Activated T-cell treated with anti-CD3 and anti-CD28 coated beads for 24 hours (primary cell): Measurements from ENCODE around the gene ARHGAP24.
"Not testable (repeated sequence)": the region's sequence is repeated elsewhere in the genome, so short reads cannot be mapped to it uniquely, and the experiment has no call there.

Experiments used
- DNase-seq: peaks from one replicate; pipeline ENCODE4 v3.0.0-alpha.2; 2020; ENCODE audit warnings: low read depth

Gene ARHGAP24

DNA sequence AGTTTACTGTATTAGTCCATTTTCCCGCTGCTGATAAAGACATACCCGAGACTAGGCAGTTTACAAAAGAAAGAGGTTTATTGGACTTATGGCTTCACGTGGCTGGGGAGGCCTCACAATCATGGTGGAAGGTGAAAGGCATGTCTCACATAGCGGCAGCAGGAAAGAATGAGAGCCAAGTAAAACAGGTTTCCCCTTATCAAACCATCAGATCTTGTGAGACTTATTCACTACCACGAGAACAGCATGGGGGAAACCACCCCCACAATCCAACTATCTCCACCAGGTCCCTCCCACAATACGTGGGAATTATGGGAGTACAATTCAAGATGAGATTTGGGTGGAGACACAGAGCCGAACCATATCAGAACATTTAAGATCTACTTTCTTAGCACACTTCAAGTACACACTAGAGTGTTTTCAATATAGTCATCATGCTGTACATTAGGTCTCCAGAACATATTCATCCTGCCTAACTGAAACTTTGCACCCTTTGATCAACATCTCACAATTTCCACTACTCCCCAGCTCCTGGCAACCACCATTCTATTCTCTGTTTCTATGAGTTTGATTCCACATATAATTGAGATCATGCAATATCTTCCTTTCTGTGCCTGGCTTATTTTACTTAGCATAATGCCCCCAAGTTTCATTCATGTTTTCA is 341.0 kb downstream of the ARHGAP24 start:
- DNase-seq, result no peak

DNA sequence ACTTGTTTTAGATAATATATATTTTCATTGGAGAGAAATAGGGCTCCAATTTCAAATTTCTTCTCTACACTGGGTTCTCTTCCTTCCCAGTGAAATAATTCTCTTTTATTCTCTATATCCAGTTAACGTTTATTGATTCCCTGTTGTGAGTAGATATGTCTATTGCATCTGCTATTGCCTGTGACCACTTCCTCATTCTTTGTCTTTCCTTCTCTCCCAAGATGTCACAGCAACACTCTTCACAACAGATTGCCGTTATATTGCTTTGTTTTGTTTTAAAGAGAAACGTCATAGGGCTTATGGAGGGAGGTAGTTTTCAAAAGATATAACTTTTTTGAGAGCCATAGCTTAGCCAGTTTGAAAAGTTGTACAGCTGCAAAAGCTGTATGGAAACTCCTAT is 343.8 kb downstream of the ARHGAP24 start:
- DNase-seq, result no peak

DNA sequence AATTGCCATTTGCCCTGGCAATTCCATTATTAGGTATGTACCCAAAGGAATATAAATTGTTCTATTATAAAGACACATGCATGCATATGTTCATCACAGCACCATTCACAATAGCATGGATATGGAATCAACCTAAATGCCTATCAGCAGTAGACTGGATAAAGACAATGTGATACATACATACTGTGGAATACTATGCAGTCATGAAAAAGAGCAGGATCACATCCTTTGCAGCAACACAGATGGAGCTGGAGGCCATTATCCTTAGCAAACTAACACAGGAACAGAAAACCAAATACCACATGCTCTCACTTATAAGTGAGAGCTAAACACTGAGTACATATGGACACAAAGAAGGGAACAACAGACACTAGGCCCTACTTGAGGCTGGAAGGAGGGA is 345.2 kb downstream of the ARHGAP24 start:
- DNase-seq, result not testable (repeated sequence)

DNA sequence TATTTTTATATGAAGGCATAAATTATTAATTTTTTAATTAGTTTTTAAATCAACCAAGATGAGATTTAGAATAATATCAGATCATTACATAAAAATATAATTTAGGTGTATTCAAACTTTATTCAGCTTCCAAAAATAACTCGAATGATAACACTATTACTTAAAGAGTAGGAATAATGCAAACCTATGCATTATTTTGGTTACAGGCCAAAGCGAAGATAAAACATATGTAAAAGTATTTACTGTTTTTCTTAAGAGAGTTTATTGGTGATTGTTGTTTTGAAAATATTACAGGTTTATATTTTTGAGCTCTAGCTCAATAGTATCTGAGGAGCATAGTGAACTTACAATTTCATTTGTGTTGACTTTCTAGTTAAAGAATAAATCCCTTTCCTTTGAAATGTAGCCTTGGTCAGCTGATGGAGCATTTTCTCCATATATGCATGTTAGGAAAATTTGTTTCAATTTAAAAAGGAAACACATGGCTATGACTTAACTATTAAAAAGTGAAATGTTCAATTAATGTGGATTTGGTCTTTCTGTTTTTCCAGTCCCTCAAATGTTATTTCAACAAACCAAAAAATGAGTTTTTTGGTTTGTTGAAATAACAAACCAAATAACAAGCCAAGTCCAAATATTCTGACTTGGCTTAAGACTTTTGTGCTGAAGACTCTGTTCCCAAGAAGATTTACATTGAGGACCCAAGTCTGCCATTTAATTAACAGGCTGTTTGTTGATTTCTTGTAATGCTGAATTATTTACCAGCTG is 346.9 kb downstream of the ARHGAP24 start:
- no peak for DNase-seq

DNA sequence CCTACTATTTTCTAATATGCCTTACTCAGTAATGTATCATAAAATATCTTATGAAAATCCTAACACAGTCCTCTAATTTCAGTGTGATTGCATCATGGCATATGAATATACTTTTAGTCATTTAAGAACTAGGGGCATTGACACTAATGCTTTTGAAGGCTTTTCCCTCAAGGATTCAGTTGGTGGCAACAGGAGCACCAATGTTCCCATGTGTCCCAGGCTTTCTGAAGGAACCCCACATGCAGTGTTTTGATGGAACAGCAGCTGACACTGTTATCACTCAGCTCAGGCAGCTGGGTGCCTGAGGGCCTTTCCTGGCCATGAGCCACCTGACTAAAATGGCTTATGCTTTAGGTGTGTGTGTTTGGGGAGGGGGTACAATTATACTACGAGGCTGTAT is 348.3 kb downstream of the ARHGAP24 start:
- no peak for DNase-seq

DNA sequence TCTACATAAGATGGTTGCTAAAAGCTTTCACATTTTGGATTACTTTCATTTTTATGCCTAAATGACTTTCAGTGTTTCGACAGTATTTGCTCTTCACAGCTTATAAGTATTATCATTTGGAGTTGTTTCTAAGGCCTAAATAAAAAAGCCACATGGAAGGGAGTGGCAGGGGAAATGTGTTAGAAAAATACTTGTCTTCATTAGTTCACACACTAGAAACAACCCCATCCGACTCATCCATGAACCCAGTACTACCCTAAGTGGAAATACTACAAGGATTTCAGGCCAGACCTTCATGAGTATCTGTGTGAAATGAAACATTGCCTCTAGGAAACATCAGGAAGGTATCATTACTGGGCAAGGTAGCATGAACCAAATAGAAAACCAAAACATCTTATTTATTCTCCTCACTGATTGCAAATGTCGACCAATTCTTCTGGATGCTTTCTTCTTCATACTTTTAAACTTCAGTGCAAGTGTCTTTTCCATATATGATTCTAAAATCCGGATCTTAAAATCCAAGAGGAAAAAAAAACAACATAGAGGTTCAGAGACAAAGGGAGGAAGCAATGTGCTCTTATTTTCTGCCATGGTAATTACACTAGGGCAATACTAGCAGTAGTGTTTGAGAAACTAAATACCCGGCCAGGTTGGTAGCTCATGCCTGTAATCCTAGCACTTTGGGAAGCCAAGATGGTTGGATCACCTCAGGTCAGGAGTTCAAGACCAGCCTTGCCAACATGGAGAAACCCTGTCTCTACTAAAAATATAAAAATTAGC is 349.4 kb downstream of the ARHGAP24 start:
- DNase-seq, result no peak

DNA sequence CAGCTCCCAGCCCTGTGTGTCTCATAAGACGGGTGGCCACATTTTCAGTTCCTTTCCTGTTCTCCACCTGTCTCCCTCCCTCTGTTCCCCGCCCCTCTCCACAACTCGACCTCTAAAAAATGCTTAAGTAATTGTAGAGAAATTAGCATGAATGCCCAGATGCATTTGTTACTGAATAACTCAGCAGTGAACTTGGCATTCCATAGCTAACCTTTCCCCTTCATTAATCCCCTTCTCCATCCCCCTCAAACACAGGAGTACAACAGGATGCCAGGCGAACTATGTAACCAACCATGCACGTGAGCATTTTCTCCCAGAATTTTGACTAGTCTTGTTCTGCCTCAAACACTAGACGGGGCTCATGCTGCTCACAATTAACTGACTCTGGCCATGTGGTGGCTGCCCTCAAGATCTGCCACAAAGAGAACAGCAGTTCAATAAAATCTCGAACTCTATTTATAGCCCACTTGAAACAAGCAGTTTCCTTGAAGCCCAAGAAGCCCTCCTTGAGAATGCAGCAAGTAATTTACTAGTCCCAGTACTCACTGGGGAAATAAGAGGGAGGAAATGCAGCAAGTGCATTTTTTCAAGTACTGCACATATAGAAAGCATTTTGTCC is 351.2 kb downstream of the ARHGAP24 start:
- DNase-seq, result no peak

DNA sequence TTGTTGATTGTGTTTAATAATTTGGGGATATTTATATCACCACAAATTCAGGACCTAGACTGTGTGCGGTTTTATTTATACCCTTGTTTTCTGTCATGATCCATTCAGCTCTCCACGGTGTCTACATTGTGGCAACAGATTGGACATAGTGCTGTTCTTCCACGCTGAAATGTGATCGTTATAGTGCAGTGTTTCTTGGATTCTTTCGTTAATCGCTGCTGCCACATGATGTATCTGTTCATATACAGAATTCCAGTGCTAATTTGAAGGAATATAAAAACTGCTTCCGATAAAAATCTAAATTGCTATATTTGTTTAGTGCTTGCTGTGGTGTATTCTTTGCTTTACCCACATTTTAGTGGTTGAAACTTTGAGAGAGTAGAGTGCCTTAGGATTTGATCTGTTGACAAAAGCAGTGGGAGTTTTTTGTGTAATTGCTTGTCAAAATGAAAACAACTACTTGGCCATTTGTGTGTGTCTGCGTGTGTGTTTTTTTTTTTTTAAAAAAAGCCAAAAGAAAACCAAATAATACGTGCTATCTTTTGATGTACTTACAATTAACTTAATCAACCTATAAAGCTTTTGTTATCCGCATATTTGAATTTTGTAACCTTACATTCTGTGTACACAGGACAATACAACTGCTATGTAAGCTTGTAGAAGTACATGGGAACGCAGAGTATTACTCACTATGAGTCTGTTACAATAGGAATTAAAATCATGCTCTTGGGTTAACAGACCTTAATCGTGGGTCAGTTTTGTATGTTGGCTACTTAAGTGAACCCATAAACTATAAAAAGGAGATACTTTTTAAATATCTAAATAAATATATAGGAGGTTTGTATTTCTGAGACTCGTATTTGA is 353.3 kb downstream of the ARHGAP24 start:
- DNase-seq, result no peak

DNA sequence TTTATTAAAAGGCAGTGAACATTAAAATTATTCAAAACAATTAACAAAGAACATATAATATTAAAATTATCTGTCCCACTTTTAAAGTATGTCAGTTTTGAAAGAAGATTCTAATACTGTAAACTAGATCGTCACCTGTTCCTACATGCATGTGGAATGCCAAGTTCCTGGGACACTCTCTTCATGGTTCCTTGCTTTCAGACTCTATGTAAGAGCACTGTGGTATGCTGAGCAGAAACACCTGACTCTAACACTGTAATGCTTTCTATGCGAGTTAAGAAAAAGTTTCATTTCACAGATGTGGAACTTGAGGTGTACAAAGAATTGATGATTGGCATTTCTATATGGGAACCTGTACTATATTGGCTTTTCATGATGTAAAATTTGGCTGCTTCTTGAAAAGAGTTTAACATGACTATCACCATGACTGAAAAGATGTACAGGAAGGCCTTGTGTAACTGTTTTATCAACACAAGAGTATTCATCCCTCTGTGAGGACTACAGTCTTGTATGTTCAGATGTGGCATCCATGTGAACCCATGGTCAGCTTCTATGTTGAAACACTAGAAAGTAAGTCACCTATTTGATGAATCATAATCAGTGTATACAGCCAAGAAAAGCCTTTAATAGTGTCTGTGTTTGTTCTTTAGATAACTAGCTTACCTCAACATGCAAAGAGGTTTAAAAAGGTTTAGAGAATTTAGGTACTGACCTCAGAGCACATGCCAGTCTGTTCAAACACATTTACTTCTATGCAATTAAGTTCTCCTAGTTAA is 354.5 kb downstream of the ARHGAP24 start:
- no peak for DNase-seq

DNA sequence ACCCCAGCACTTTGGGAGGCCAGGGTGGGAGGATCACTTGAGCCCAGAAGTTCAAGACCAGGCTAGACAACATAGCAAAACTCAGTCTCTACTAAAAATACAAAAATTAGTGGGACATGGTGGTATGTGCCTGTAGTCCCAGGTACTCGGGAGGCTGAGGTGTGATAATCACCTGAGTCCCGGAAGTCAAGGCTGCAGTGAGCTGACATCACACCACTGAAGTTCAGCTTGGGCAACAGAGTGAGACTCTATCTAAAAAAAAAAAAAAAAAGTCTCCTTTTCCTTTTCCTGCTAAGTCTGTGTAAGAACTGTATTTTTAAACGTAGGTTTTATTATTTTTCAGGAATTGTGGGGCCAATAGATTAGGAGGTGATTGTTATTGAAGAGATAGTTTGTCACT is 356.7 kb downstream of the ARHGAP24 start:
- DNase-seq, result no peak

DNA sequence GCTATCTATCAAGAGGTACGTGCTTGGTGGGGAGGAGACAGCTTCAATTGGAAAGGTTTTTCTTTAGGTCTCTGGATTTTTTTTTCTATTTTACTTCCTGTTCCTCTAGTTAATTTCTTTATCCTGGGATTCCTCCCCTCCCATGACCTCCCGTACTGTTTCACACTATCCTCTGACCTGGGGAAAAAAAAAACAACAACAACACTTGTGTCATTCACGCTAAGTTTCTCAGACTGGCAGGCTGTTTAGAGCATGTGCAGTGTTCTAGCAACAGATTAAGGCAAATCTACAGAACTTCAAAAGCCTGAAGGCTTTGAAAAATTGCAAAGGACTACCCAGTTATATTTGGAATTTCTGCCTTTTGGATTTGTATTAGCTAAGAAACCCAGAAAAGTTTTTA is 358.4 kb downstream of the ARHGAP24 start:
- DNase-seq, result no peak

DNA sequence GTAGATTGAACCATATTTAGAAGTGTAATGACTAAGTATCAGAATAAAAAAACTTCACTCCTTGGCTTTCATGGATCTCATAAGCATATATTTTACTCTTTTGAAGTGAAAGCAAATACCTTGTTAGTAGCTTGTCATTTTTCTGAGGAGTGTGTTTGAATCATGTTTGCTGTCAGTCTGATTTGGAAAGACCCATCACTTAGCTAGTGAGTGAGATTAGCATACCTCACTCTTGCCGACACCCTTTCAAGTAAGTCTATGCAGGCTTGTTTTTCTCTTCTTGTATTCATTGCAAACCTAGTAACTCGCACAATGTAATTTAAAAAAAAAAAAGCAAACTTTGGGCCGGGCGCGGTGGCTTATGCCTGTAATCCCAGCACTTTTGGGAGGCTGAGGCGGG is 360.0 kb downstream of the ARHGAP24 start:
- DNase-seq, result no peak

DNA sequence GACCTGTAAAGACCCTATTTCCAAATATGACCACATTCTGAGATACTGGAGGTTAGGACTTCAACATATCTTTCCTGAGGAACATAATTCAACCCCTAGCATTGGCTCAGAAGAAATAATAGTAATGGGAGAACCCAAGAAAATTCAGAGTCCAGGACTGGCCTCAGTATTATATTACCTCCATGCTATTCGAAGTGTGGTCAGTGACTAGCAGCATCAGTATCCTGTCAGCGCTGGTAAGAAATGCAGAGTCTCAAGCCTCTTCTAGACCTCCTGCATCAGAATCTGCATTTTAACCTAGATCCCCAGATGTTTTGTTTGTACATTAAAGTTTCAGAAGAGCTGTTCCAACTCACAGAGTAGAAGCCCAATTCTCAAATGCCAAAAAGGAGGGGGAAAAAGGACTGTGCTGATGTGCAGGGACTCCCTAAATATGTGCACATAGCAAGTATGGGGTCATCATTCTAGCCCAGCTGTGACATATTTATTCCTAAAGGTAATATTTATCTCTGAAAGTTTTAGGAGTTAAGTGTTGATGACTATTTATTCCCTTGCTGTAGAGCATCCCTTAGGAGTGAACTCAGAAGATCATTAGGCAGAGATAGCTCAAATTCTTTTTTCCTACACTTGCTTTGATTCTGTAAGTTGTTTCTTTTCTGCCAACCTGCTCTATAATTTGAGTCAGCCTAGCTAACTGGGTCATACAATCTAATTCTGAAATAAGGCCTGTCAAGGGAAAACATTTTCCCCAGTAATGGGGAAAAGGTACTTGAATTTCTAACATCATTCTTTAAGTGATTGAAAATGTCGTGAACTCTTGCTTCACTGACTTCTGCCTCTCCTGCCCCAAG is 361.9 kb downstream of the ARHGAP24 start:
- no peak for DNase-seq

DNA sequence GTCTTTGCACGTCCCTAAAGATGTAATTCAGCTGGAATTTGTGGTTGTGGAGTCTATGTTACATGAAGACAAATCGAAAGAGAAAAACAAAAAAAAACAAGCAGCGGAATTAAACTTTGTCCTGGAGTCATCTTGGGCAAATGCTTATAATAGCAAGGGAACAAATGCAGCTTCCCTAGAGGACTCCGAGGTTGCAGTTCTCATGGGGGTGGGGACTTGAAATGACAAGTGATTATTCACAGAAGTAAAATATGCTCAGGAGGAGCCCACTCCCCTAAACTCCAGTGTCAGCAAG is 362.4 kb downstream of the ARHGAP24 start:
- DNase-seq, result no peak

DNA sequence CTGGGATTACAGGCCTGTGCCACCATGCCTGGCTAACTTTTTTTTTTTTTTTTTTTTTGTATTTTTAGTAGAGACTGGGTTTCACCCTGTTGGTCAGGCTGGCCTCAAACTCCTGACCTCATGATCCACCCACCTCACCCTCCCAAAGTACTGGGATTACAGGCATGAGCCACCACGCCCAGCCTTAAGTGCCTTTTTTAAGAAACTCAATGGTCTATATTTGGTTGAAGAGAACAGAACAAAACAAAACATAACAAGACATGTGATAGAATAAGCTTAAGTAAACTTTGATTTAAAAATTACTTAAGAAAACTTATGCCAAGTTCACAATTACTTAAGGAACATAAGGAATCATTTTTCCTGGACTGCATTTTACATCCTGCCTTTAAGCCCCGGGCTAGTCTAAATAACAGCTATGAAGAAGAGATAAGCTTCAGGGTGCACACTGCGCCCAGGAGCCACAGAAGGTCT is 365.1 kb downstream of the ARHGAP24 start:
- DNase-seq, result not testable (repeated sequence)

DNA sequence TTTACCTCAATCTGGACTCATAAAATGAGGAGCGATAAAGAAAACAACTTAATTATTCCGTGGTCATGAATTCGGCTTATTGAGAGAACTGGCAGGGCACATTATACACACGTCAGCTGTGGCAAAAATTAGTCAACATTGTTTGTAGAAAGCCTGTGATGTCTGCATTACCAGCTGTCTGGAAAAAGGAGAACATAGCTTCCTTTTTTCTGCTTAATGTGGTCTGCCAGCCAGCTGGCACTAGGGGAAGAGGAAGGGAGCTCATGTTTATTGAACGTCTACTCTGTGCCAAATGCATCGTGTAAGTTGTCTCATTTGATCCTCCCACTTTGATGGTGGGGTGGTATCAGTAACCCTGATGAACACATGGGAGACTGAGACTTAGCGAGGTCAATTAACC is 367.6 kb downstream of the ARHGAP24 start:
- no peak for DNase-seq

DNA sequence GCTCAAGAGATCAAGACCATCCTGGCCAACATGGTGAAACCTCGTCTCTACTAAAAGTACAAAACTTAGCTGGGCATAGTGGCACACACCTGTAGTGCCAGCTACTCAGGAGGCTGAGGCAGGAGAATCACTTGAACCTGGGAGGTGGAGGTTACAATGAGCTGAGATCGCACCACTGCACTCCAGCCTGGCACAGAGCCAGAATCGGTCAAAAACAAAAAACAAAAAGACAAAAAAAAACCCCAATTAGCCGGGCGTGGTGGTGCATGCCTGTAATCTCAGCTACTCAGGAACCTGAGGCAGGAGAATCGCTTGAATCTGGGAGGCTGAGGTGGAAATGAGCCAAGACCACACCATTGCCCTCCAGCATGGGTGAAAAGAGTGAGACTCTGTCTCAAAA is 378.8 kb downstream of the ARHGAP24 start:
- DNase-seq, result not testable (repeated sequence)

DNA sequence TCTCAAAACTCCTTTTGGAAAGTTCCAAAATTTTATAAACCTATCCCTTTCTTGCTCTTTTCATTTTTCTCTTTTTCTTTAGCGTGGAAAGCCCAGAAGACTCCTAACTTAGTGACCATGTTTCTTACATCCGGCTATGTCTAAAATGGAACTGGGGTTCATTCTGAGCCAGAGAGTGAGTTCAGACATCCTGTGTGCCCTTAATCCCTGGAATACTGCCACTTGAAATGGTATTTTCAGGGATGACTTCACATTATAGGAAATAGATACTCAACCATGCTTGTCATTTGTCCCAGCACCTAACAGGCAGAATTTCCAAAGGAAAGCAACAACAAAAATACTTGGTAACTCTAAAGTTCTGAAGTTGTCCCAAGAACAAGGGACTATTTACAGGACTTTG is 379.6 kb downstream of the ARHGAP24 start:
- no peak for DNase-seq

DNA sequence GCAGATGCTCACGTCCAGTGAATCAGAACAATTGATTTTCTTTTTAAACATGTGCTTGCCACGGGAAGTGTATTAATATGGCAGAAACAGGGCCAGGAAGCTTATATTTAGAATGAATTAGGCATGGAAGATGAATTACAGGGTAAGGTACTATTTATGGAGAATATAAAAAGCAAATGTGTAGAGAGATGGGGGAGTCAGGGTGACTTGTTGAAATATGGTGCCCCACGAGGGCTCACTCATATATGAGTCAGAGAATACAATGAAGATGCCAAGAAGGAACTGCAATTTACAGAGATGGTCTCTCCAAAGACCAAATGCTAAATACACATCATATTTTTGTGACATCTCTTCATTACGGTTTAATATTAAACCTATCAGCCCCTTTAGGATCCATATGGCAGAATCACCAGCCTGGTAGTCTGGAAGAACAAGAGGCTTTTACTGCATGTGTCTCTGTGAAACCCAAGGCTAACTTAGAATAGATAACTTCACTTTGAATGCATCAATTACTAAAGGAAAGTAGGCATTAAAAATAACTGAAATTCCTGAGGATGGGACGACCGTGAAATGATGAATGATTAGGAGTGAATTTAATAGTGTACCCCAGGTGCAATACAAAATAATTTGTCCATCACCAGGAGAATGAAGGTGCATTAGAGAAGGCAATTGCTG is 385.3 kb downstream of the ARHGAP24 start:
- no peak for DNase-seq
